Thymus (tissue), 14 donors: Measurements from ENCODE around the gene ASAP3. TPM values are rescaled to one million over a fixed set of nuclear protein-coding genes. Genes with fewer than 3 reads are reported as not detected.
A peak's percentile ranks its signal among the peaks of the same experiment; 100 is the strongest.

Experiments
- DNase-seq, 9 donors: peaks; one replicate each; pipeline ENCODE4 v3.0.0-alpha.2; 2013; ENCODE audit warnings: low spot score in 9 of 9, low read depth in 6 of 9, missing footprints in 1 of 9
- H3K27ac ChIP-seq, 2 donors: one replicate each; pipeline ENCODE4 v1.5.1; 2013; ENCODE audit warnings: control low read depth in 1 of 2, low read depth in 1 of 2, low read length in 1 of 2, mild to moderate bottlenecking in 1 of 2, moderate library complexity in 1 of 2
- H3K27me3 ChIP-seq, 2 donors: one replicate each; pipeline ENCODE4 v1.5.1; 2013; ENCODE audit warnings: low read length in 1 of 2; ENCODE audit not compliant: control insufficient read depth in 2 of 2, insufficient read depth in 1 of 2
- H3K36me3 ChIP-seq, 2 donors: one replicate each; pipeline ENCODE4 v1.5.1; 2013; ENCODE audit warnings: low read length in 1 of 2, mild to moderate bottlenecking in 1 of 2, moderate library complexity in 1 of 2; ENCODE audit not compliant: control insufficient read depth in 2 of 2, insufficient read depth in 2 of 2
- H3K4me1 ChIP-seq, 2 donors: one replicate each; pipeline ENCODE4 v1.5.1; 2013; ENCODE audit warnings: low read length in 2 of 2; ENCODE audit not compliant: control insufficient read depth in 2 of 2, insufficient read depth in 2 of 2
- H3K4me3 ChIP-seq, 2 donors: one replicate each; pipeline ENCODE4 v1.5.1; 2013; ENCODE audit warnings: low read length in 2 of 2, control low read depth in 1 of 2, mild to moderate bottlenecking in 1 of 2
- H3K9me3 ChIP-seq, 2 donors: one replicate each; pipeline ENCODE4 v1.5.1; 2013; ENCODE audit warnings: low read length in 1 of 2, mild to moderate bottlenecking in 1 of 2; ENCODE audit not compliant: control insufficient read depth in 2 of 2, insufficient read depth in 1 of 2
- WGBS: extraction: QIAGEN DNeasy Blood & Tissue Kit; methylation state at CpG from one replicate; pipeline ENCODE4 v1.1.7; 2013; 5-methylcytosine and 5-hydroxymethylcytosine counted together
- long read RNA-seq, 10 donors: transcript quantifications; one replicate each; lab custom pipeline, GENCODE V29; 2026
- polyA plus RNA-seq: library from polyadenylated mRNA; stranded (reverse); fragments of 200-250 nt; gene quantifications from one replicate; pipeline ENCODE4 v1.2.3, GENCODE V29; 2013
- total RNA-seq: library from RNA; stranded (reverse); fragments of 120-200 nt; gene quantifications from one replicate; pipeline ENCODE4 v1.2.4, GENCODE V29; 2013
- donor health status: healthy.

Gene ASAP3
- 4.1 TPM for total RNA-seq
- polyA plus RNA-seq, result 10.4 TPM
- long read RNA-seq, donor 1, result 0 reads
- long read RNA-seq, donor 2, full-length matches to known transcripts, result 2 of 2 reads
- long read RNA-seq, donor 2, partial matches to known transcripts, result 0 of 2 reads
- long read RNA-seq, donor 2, other reads (novel, unspliced or antisense), result 0 of 2 reads
- long read RNA-seq, donor 3, result 0 reads
- long read RNA-seq, donor 4, result 0 reads
- long read RNA-seq, donor 5, result 0 reads
- long read RNA-seq, donor 6, result 0 reads
- long read RNA-seq, donor 7, result 0 reads
- long read RNA-seq, donor 8, result 0 reads
- long read RNA-seq, donor 9, result 0 reads
- long read RNA-seq, donor 10, result 0 reads

DNA sequence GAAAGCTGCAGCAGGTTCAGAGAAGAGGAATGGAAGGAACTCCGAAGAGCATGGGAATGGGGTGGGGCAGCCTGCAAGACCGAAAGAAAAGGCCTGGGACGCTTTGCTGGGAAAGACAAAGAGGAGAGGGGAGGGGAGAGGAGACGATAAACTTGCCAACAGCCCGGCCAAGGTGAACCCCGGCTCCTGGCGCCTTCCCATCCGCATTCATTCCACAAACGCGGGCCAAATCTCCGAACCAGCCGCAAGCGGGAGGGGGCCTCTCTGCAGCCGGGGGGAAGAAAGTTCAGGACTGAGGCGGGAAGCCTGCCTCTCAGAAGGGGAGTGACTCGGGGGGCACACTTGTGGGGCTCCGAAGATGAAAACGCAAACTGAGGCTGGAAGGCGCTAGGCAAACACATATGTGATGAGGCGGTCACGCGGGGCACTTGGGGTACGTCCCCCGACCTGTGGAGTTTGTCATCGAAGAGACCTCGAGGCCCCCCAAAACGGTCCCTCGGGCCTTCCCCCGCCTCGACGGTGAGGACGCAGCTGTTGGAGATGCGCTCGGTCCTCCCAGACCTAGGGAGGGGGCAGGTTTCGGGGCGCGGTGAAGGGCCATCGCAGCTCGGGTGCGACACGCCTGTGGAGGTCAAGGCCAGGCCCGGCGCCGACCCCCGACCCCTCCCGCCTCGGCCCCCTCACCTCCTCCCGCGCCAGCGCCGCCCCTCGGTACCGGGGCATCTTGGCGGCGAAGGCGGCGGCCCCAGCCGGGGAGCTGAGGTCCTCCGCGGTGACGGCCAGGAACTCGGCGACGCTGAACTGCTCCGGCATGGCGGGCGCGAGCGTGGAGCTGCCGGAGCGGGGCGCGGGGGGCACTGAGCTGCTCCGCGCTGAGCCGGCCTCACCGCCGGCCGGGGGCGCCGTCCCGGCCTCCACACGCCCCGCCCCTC is at the start of gene ASAP3:
TSS of gene ASAP3 (minus strand) at position 859 of the 932 bp plus-strand sequence. CDS start at position 813, 46 bp downstream.
- peaks cover 0 to 17% of the 10 kb centered on the region in 2 donors for H3K4me1 ChIP-seq

DNA sequence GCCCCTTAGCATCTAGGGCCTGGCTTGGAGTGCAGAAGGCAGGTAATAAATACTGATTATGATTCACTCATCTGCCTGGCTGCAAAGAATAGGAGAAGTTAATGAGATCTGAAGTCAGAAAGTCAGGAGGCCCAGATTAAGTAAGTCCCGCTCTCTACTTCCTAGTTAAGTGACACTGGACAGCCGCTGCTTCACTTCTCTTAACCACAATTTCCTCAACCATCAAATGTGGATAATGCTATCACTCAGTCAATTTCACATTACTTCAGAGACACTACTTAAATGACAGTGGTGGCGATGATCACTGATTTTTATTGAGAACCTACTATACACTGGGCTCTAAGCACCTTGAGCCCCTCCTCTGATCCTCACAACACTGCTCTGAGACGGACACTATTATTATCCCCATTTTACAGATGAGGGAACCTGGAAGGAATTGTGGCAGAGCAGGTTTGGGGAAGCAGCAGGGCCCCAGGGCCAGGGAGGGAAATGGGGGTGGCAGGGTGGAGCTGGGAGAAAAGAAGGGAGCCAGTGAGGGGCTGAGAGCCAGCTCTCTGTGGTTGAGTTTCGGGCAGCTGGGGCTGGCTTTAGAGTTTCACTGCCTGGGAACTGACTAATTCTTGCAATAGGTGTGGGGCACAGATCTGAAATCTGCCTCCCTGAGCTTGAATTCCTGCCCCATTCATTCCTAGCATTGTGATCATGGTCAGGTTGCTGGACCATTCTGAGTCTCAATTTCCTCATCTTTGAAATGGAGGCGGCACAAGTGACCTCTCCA is 49.5 kb upstream of the ASAP3 start:
- WGBS, result 73% methylated on average over 6 of the region's 6 CpGs
- no peak overlapping the region for H3K4me3 ChIP-seq
- peaks cover 33 to 68% of the 10 kb centered on the region in 2 donors for H3K4me1 ChIP-seq

More for the DNA sequence above, at the start of gene ASAP3:
- Histone ChIP-seq H3K4me3 (peak within 1 kb of the TSS; percentile 49 to 55), H3K36me3 (no peaks in the 10 kb centered on the region), H3K9me3 (no peaks in the 10 kb centered on the region), H3K27me3 (peaks cover 26 to 75% of the 10 kb centered on the region in 2 donors), H3K27ac (peak within 1 kb of the TSS in 1 of 2 donors; percentile 36)
- DNase-seq, result peak in 2 of 9 donors; percentile 9 to 12
- WGBS, result 2% methylated on average over 83 of the region's 84 CpGs

DNA sequence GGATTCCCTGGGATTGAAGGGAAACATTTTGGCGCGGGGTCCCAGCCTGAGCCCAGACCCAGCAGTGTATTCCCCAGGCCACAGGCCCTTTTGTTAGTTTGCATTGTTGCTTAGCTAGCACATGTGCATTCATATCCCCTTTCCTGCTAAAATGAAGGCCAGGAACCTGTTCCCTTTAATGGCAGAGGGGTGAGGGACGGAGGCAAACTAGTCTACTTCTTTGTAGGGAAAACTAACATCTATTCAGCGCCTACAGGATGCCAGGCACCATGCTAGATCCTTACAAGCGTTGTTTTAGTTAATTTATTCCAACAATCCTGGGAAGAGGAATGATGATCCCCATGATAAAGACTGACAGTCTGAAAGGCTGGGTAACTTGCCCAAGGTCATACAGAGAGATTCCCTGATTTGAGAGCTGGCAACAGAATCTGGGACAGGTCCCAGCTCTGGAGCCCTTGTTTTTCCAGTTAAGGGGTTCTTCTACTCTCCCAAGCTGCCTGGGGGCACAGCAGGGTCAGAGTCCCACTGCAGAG is 47.6 kb upstream of the ASAP3 start:
- Histone ChIP-seq H3K27ac (peak overlapping the region; percentile 38 to 84), H3K4me1 (peaks cover 44 to 82% of the 10 kb centered on the region in 2 donors), H3K4me3 (peak overlapping the region; percentile 76 to 88), H3K27me3 (no peaks in the 10 kb centered on the region), H3K36me3 (peaks cover 0 to 10% of the 10 kb centered on the region in 2 donors), H3K9me3 (no peaks in the 10 kb centered on the region)
- DNase-seq, result no peak
- WGBS, result 54% methylated on average over 5 of the region's 5 CpGs

More for the DNA sequence above, 49.5 kb upstream of the ASAP3 start:
- H3K27me3 ChIP-seq, result no peaks in the 10 kb centered on the region
- H3K9me3 ChIP-seq, result no peaks in the 10 kb centered on the region
- peak overlapping the region; percentile 37 to 84 for H3K27ac ChIP-seq
- DNase-seq, result peak in 1 of 9 donors; percentile 44
- no peaks in the 10 kb centered on the region for H3K36me3 ChIP-seq

DNA sequence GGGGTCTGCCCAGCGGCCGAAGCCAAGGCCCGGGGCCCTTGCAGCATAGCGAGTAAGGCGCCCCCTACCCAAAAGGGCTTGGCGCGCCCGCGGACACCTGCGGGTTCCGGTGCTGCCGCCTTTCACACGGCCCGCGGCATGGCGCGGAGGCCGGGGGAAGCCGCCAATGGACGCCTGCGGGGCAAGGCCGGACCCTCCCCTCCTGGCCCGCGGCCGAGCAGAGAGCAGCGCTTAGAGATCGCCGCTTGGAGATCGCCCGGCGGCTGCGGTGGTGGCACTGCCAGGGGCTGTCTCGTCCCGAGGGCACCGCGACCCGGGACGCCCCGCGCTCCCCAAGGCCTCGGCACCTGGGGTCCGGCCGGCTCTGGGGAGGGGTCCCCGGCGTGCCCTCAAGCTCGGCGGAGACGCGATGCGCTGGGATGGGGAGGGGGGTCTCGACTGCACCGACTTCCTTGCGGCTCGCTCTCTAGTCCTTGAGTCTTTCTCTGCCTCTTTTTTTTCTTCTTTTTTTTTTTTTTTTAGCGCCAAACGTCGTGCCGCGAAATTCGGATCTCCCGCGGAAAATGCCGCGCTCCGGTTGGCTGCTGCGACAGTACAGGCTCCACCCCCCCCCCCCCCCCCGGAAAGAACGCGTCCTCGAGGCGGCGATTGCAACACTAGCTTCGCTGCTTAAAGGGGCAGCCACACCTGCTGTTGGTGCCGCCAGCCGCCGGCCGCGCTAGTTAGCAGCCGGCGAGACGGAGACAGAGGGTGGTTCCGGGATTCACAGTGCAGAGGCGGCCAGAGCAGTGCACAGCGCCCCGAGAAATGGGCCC is 47.0 kb upstream of the ASAP3 start, which contains the start of gene E2F2:
TSS of gene E2F2 (minus strand) at position 487 of the 815 bp plus-strand sequence. CDS start at position 47, 440 bp downstream.
- Histone ChIP-seq H3K27me3 (no peaks in the 10 kb centered on the region), H3K27ac (peak within 1 kb of the TSS; percentile 38 to 98), H3K9me3 (no peaks in the 10 kb centered on the region), H3K36me3 (peaks cover 0 to 17% of the 10 kb centered on the region in 2 donors), H3K4me3 (peak within 1 kb of the TSS; percentile 76 to 88), H3K4me1 (peaks cover 48 to 89% of the 10 kb centered on the region in 2 donors)
- DNase-seq, result peak in 6 of 9 donors; percentile 83 to 94 (median 88)
- under 1% methylated on average over 85 of the region's 85 CpGs for WGBS

DNA sequence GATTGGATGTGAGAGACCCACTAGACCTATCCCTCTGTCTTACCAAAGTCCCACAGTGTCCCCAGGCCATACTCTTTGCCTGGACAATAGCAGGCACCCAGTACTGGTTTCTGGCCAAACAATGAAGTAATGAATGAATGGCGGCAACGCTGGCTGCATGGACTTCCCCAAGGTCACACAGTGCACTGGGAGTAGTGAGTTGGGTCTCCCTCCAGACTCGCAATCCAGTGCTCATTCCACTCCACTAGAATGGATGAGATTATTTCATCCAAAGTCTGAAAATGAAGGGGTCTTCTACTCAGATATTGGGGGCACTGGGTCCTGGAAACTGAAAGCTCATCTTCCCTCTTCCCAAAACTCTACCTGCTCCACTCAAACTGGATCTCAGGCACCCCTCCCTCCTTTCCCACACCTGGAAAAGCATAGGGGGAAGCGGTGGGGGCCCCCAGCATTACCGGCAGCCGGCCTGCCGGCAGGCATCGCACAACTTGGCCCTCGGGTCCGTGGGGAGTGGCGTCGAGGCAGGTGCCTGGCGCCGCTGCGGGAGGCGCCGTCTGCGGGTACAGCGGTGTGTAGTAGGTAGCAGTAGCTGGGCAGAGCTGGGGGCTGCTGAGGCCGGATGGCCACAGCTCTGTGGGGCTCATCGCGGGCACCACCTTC is 46.2 kb upstream of the ASAP3 start:
- Histone ChIP-seq H3K27me3 (no peaks in the 10 kb centered on the region), H3K4me1 (peaks cover 51 to 89% of the 10 kb centered on the region in 2 donors), H3K36me3 (peaks cover 0 to 23% of the 10 kb centered on the region in 2 donors), H3K9me3 (no peaks in the 10 kb centered on the region), H3K27ac (peak overlapping the region; percentile 25 to 98), H3K4me3 (peak overlapping the region; percentile 76 to 88)
- 9% methylated on average over 22 of the region's 22 CpGs for WGBS
- peak in 1 of 9 donors; percentile 63 for DNase-seq

DNA sequence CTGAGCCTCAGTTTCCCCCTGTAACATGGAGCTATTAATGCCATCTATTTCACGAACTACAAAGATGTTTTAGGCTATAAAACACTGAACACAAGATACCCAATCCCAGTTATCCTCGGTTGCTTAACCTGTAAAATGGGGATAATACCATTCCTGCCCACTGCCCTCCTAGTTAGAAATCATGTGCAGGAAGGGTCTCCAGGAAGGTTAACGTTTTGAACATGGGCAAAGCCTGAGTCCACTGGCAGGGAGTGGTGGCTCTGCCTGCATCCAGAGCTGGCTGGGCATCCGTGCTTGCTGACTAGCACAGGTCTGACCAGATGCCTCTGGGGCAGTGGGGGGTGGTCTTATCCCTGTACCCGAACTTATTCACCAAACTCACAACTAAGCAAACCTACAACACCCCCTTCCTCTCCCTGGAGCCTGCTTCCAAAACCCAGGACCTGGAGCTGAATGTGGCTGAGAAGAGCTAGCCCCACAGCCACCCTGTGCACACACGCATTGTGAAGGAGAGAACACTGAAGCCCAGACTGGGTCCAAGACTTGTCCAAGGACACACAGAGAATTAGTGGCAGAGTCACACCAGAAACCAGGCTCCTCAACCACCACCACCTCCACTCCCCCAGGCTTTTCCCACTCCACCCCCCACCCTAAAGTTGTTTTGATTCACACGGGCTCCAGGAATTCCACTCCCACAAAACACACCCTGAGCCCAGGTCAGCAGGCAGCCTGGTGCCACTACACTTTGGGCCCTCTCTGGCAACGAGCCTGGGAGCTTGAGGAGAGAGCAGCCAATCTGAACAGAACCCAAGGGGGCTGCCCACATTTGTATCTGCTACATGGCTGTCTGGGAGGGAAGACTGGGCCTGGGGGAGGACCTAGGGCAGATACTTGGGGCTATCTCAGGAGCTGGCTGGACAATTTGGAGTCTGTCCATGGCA is 45.4 kb upstream of the ASAP3 start:
- DNase-seq, result peak in 1 of 9 donors; percentile 60
- Histone ChIP-seq H3K4me1 (peaks cover 59 to 91% of the 10 kb centered on the region in 2 donors), H3K9me3 (no peaks in the 10 kb centered on the region), H3K27ac (peak overlapping the region; percentile 50 to 98), H3K27me3 (no peaks in the 10 kb centered on the region), H3K36me3 (peaks cover 0 to 27% of the 10 kb centered on the region in 2 donors), H3K4me3 (peak overlapping the region; percentile 76 to 88)
- WGBS, result 36% methylated on average over 8 of the region's 8 CpGs
